Breast epithelium (tissue), 3 donors: ENCODE data around the gene GPR61.

Experiments used
- POLR2A ChIP-seq: fragments of 450-650 bp; IDR thresholded peaks from one replicate; pipeline ENCODE4 v1.6.1; 2016; ENCODE audit warnings: antibody characterized with exemption, mild to moderate bottlenecking, moderate library complexity
- TF ChIP-seq, protein P1 (sequence below), 3 donors: fragments of 450-650 bp; IDR thresholded peaks; one replicate each; pipeline ENCODE4 v1.5.1; 2016 to 2017; ENCODE audit warnings: antibody characterized with exemption in 3 of 3, mild to moderate bottlenecking in 3 of 3, moderate library complexity in 3 of 3

DNA sequence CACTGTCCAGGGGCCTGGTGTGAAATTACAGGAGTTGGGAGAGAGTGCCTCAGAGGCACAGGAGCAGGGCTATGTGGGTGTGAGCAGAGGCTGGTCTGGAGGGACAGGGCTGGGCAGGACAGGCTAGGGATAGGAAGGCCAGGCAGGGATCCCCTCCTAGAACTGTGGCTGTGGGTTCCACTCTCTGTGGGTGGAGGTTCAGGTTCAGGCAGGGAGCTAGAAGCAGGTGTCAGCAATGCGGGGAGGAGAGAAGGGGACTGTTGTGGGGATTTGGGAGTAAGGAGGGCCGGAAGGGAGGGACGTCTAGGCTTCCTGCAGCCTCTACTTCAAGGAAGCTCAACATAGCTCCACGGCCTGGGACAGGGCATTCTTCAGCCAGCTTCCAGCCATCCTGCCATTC lies 8.3 kb upstream of the GPR61 start:
- TF ChIP-seq, protein P1, sequence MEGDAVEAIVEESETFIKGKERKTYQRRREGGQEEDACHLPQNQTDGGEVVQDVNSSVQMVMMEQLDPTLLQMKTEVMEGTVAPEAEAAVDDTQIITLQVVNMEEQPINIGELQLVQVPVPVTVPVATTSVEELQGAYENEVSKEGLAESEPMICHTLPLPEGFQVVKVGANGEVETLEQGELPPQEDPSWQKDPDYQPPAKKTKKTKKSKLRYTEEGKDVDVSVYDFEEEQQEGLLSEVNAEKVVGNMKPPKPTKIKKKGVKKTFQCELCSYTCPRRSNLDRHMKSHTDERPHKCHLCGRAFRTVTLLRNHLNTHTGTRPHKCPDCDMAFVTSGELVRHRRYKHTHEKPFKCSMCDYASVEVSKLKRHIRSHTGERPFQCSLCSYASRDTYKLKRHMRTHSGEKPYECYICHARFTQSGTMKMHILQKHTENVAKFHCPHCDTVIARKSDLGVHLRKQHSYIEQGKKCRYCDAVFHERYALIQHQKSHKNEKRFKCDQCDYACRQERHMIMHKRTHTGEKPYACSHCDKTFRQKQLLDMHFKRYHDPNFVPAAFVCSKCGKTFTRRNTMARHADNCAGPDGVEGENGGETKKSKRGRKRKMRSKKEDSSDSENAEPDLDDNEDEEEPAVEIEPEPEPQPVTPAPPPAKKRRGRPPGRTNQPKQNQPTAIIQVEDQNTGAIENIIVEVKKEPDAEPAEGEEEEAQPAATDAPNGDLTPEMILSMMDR (IDR thresholded peaks at IDR 0.05), result no peak
- TF ChIP-seq POLR2A, result no peak
